LNCaP clone FGC (cell line): ENCODE results near the gene ADPRH.
A peak's percentile ranks its signal among the peaks of the same experiment; 100 is the strongest.

Source experiments
- DNase-seq: peaks from one replicate; pipeline ENCODE4 v3.0.0-alpha.2; 2011; ENCODE audit warnings: low read depth
- H3K4me3 ChIP-seq: 2 replicates; pipeline ENCODE4 v1.5.1; 2011; ENCODE audit warnings: mild to moderate bottlenecking, low read depth, low read length, control low read depth
- TF ChIP-seq, protein P1 (sequence below): IDR thresholded peaks from 2 replicates; pipeline ENCODE4 v1.5.1; 2012; ENCODE audit warnings: mild to moderate bottlenecking; ENCODE audit not compliant: control insufficient read depth, insufficient read depth; ENCODE audit errors: extremely low read depth

The ADPRH gene

DNA sequence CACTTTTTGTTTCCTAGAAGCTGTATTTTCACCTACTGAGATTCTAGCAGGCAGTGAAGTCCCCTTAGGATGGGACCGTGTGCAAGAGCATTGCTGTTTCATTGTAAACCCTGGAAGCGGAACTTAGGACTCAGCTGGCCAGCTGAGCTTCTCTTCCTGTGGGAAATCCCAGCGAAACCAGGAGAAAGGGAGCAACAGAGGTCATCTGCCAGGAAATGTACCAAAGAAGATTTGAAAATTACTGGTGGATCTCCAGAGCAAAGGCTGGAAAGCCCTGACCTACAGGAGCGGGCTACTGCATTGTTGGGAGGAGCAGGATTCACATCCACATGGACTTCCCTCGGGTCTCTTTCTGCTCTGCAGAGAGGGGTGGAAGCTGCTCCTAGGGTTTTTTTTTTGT, 7.6 kb upstream of the ADPRH start:
- TF ChIP-seq, protein P1, sequence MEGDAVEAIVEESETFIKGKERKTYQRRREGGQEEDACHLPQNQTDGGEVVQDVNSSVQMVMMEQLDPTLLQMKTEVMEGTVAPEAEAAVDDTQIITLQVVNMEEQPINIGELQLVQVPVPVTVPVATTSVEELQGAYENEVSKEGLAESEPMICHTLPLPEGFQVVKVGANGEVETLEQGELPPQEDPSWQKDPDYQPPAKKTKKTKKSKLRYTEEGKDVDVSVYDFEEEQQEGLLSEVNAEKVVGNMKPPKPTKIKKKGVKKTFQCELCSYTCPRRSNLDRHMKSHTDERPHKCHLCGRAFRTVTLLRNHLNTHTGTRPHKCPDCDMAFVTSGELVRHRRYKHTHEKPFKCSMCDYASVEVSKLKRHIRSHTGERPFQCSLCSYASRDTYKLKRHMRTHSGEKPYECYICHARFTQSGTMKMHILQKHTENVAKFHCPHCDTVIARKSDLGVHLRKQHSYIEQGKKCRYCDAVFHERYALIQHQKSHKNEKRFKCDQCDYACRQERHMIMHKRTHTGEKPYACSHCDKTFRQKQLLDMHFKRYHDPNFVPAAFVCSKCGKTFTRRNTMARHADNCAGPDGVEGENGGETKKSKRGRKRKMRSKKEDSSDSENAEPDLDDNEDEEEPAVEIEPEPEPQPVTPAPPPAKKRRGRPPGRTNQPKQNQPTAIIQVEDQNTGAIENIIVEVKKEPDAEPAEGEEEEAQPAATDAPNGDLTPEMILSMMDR = no peak
- H3K4me3 ChIP-seq = no peak overlapping the region
- no peak for DNase-seq

DNA sequence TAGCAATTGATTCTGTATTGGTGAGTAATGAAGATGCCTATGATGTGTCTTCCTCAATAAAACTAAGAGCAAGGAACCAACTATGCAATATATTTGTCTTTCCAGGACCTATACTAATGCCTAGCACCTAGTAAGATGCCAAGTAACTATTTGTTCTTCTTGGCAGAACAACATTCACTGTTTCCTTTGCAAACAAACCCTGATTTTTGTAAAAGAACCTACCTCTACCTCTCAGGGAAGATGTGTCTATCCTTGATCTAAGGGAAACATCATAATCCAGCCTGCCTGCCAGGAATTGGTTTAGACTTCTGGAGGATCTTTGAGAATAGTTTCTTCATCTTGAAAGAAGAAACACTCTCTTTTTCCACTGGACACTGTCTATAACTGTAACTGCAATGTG, 3.8 kb upstream of the ADPRH start:
- peak; percentile 94 for DNase-seq
- TF ChIP-seq, protein P1 = no peak
- H3K4me3 ChIP-seq = no peak overlapping the region

DNA sequence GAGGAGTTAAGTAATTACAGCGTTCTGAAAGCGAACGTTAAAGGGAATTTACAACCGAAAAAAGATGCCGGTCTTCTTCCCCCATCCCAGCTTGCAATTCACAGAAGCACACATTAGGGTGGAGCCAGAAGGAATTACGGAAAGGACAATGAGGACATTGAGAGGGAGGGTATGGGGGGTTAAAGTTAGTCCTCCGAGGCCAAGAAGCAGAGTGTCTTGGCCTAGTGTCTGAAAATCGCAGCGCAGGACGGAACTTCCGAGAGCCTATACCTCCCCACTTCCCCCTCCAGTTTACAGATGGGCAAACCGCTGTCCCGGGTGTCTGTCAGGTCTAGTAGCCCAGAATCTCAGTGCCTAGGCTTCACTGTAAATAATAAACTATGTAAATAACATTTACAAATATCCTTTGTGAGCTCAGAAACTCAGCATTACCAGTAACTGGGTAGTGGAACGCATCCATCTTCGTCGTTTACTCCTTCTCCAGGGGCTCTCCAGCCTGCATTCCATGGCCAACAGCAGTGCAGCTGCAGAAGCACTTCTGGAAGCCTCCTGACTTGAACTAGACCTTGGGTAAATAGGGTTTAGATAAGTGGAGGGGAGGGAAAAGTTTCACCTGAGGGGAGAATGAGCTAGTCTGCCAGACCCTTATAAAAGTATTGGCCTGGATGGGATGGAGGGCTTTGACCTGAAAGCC, 922 bp downstream of the ADPRH start:
- TF ChIP-seq, protein P1 = no peak
- no peak overlapping the region for H3K4me3 ChIP-seq
- DNase-seq = no peak

DNA sequence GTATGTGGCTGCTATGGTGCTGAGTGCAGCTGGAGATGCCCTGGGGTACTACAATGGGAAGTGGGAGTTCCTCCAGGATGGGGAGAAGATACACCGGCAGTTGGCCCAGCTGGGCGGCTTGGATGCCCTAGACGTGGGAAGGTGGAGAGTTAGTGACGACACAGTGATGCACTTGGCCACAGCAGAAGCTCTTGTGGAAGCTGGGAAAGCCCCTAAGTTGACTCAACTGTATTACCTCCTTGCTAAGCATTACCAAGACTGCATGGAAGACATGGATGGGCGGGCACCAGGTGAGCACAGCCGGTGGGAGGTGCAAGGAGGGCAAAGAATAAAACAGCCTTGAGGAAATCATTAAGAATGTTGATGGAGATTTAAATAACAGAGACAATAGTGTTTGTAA, 2.9 kb downstream of the ADPRH start:
- DNase-seq = no peak
- H3K4me3 ChIP-seq = no peak overlapping the region
- TF ChIP-seq, protein P1 = no peak

DNA sequence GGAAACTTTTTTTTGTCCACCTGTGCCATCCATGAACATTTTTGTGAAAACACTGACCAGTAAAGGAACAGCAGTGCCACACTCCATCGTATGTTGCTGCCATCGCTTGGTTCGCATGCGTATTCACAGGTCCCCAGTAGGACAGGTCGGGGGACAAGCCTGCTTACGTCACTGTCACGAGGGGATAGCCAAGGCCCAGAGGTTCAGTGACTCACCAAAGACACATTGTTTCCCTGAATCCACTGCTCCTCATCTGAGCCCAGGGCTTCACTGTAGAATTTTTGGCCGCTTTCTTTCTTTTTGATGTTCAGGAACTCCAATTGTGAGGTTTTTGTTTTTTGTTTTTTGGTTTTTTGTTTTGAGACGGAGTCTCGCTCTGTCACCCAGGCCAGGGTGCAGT, 5.9 kb downstream of the ADPRH start:
- TF ChIP-seq, protein P1 = no peak
- no peak overlapping the region for H3K4me3 ChIP-seq
- DNase-seq = no peak

DNA sequence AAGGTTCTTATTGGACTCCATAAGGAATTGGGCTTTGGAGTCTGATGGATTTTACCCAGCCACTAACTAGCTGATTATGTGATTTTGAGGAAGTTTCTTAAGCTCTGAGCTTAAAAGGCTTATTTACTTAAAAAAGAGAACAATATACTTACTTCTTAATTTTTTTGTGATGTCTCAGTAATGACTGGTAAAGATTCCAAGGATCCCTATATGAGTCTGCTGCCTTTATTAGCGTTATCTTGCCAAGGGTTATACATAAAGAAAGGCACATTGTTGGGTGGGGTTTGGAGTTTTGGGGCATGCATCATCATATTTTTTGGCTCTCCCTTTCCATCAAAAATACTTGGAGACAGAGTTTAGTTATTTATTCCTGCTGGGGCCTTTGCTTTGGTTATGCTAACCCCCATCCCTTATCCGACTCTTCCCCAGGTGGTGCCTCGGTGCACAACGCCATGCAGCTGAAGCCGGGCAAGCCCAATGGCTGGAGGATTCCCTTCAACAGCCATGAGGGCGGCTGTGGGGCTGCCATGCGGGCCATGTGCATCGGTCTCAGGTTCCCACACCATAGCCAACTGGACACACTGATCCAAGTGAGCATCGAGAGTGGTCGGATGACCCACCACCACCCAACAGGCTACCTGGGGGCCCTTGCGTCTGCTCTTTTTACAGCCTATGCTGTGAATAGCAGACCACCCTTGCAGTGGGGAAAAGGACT, 6.7 kb downstream of the ADPRH start:
- TF ChIP-seq, protein P1 = no peak
- H3K4me3 ChIP-seq = no peak overlapping the region
- no peak for DNase-seq

DNA sequence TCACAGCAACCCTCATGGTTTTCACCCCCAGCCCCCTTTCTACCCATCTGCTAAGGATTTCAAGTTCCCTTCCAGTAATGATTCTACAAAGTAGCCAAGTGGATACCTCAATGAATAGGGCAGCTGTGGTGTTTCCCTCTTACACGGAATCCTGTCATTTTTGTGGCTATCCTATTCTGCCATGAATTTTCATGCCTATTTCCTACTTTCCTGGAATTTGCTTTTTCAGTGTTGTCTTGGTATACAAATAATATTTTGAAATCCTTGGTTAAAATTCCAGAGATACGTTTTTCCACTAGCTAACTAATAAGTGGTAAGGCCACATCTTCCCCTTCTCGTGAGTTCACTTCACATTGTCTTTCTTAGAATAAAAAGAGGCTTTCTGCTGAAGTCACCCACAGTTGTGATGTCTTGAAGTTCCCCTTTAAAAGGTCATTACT, 7.5 kb downstream of the ADPRH start:
- no peak overlapping the region for H3K4me3 ChIP-seq
- DNase-seq = no peak
- TF ChIP-seq, protein P1 = no peak
